OCI-LY7 (cell line): Measurements from ENCODE around the gene NUDT8. TPM values are rescaled to one million over a fixed set of nuclear protein-coding genes. Genes with fewer than 3 reads are reported as not detected.
A peak's percentile ranks its signal among the peaks of the same experiment; 100 is the strongest.
"Not testable (repeated sequence)": the region's sequence is repeated elsewhere in the genome, so short reads cannot be mapped to it uniquely, and the experiment has no call there.

Experiments used
- BruUV-seq: library from RNA; stranded (reverse); fragments of 400-500 nt; replicated peaks from 2 replicates; lab custom pipeline; 2021; lab: Mats Ljungman, UMichigan
- CTCF ChIA-PET: fragments of 300-600 bp; sonication (Branson Sonifier 250); formaldehyde crosslinking; loops from one replicate; lab custom pipeline; 2022; ENCODE audit warnings: antibody characterized with exemption; ENCODE audit not compliant: unreplicated experiment; lab: Charles Lee
- POLR2A ChIA-PET: fragments of 300-600 bp; sonication (Branson Sonifier 250); formaldehyde crosslinking; loops from one replicate; lab custom pipeline; 2022; ENCODE audit warnings: antibody characterized with exemption; lab: Charles Lee
- DNase-seq: peaks from one replicate; pipeline ENCODE4 v3.0.0-alpha.2; 2015; ENCODE audit warnings: low spot score
- H2AFZ ChIP-seq: fragments of 200-600 bp; sonication (generic), shearing (Covaris generic); 2 replicates; pipeline ENCODE4 v1.6.1; 2014; ENCODE audit warnings: mild to moderate bottlenecking, antibody characterized with exemption, low read length, moderate library complexity
- H3K27ac ChIP-seq: fragments of 200-600 bp; sonication (generic); 2 replicates; pipeline ENCODE4 v1.5.1; 2014; ENCODE audit warnings: mixed run types, low read depth, mild to moderate bottlenecking, moderate library complexity, low read length, inconsistent platforms; ENCODE audit not compliant: poor library complexity, severe bottlenecking
- H3K36me3 ChIP-seq: fragments of 200-600 bp; sonication (generic); 2 replicates; pipeline ENCODE4 v1.6.1; 2014; ENCODE audit warnings: mild to moderate bottlenecking, antibody characterized with exemption, low read length, moderate library complexity, mixed read lengths; ENCODE audit not compliant: insufficient read depth
- H3K4me1 ChIP-seq: fragments of 200-600 bp; sonication (generic); 2 replicates; pipeline ENCODE4 v1.5.1; 2014; ENCODE audit warnings: mild to moderate bottlenecking, low read length; ENCODE audit not compliant: insufficient read depth, poor library complexity, severe bottlenecking
- H3K4me2 ChIP-seq: fragments of 200-600 bp; sonication (generic); 2 replicates; pipeline ENCODE4 v1.6.1; 2014; ENCODE audit warnings: mild to moderate bottlenecking, low read length
- H3K4me3 ChIP-seq: fragments of 200-600 bp; sonication (generic); 2 replicates; pipeline ENCODE4 v1.5.1; 2014; ENCODE audit warnings: mild to moderate bottlenecking, low read depth, low read length; ENCODE audit not compliant: poor library complexity, severe bottlenecking
- H3K79me2 ChIP-seq: fragments of 200-600 bp; sonication (generic); 2 replicates; pipeline ENCODE4 v1.6.1; 2016; ENCODE audit warnings: low read depth, mild to moderate bottlenecking, low read length, moderate library complexity, mixed read lengths; ENCODE audit not compliant: insufficient read depth
- H3K9me2 ChIP-seq: fragments of 200-600 bp; sonication (generic); 2 replicates; pipeline ENCODE4 v1.6.1; 2016; ENCODE audit warnings: mild to moderate bottlenecking, low read length, mixed read lengths; ENCODE audit not compliant: insufficient read depth
- H3K9me3 ChIP-seq: fragments of 200-600 bp; sonication (generic); 2 replicates; pipeline ENCODE4 v1.6.1; 2014; ENCODE audit warnings: mild to moderate bottlenecking, mixed run types, low read length, mixed read lengths
- H4K20me1 ChIP-seq: fragments of 200-600 bp; sonication (generic); 2 replicates; pipeline ENCODE4 v1.6.1; 2014; ENCODE audit warnings: mild to moderate bottlenecking, antibody characterized with exemption, low read length, moderate library complexity, mixed read lengths; ENCODE audit not compliant: insufficient read depth
- EZH2phosphoT487 ChIP-seq: fragments of 200-600 bp; sonication (generic); IDR thresholded peaks from 2 replicates; pipeline ENCODE4 v1.6.1; 2018; ENCODE audit warnings: low read depth, borderline replicate concordance, mild to moderate bottlenecking, mixed run types, antibody characterized with exemption, low read length, moderate library complexity, mixed read lengths
- intact Hi-C: fragments of 100-400 bp; cut with micrococcal nuclease; formaldehyde crosslinking; loops from one replicate; pipeline ENCODE4 v1.10.0; 2022; ENCODE audit not compliant: unreplicated experiment
- total RNA-seq, 2 experiments: library from RNA; depleted of rRNA in 1 of 2; stranded (reverse); fragments of >200 nt in 1 of 2; shearing (Covaris generic) in 1 of 2; gene quantifications; 2 replicates each; pipeline ENCODE4 v1.2.3, GENCODE V29; 2014 to 2022
- TF ChIP-seq, protein P1 (sequence below): fragments of 200-600 bp; sonication (generic); conservative IDR thresholded peaks from 2 replicates; pipeline ENCODE4 v1.5.1; 2014; ENCODE audit warnings: mild to moderate bottlenecking, antibody characterized with exemption, low read length, moderate library complexity, mixed read lengths

Gene NUDT8
- total RNA-seq, 2 experiments from 2014 or later, result 20.4 to 35.4 TPM

DNA sequence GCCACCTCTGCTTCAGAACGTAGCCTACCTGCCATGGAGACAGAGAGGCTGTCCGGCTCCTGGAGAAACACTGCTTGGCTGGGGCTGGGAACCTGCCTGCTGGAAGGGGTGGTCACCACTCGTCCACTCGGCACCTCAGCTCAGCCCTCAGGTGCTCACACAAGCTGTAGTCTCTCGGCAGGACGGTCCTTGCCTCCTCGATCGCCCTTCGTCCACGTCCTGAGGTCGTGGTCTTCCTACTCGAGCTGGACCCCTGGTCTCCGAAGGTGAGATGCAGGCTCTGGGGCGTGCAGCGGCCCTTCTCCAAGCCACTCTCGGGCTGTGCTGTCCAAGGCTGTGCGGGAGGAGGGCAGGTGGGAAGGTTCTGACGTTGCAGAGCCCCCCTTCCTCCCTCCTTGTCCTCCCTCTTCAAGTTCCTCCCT lies 9.7 kb upstream of the NUDT8 start, which contains the start of gene TBX10:
TBX10 (minus strand) TSS at position 326 of the 422 bp plus-strand sequence; CDS start at position 35, 291 bp downstream.
- H3K36me3 ChIP-seq, result no peaks in the 10 kb centered on the region; the same call in 1 of the 2 replicates
- TF ChIP-seq, protein P1, sequence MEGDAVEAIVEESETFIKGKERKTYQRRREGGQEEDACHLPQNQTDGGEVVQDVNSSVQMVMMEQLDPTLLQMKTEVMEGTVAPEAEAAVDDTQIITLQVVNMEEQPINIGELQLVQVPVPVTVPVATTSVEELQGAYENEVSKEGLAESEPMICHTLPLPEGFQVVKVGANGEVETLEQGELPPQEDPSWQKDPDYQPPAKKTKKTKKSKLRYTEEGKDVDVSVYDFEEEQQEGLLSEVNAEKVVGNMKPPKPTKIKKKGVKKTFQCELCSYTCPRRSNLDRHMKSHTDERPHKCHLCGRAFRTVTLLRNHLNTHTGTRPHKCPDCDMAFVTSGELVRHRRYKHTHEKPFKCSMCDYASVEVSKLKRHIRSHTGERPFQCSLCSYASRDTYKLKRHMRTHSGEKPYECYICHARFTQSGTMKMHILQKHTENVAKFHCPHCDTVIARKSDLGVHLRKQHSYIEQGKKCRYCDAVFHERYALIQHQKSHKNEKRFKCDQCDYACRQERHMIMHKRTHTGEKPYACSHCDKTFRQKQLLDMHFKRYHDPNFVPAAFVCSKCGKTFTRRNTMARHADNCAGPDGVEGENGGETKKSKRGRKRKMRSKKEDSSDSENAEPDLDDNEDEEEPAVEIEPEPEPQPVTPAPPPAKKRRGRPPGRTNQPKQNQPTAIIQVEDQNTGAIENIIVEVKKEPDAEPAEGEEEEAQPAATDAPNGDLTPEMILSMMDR, result no peak
- TF ChIP-seq EZH2phosphoT487, result no peak
- H4K20me1 ChIP-seq, result no peaks in the 10 kb centered on the region; the same call in 1 of the 2 replicates
- DNase-seq, result no peak
- peaks cover 13% of the 10 kb centered on the region for H3K4me1 ChIP-seq
- intact Hi-C loops, result no loop called here
- no TSS peak for BruUV-seq
- no peaks in the 10 kb centered on the region for H3K9me2 ChIP-seq
- ChIA-PET CTCF (interaction anchor here (1.3 kb wide), 1 partner anchor 9 kb away, joined by 5 read pairs; the partner anchor contains the start of gene NUDT8), POLR2A (no interaction called here)
- H3K9me3 ChIP-seq, result no peaks in the 10 kb centered on the region
- H3K4me3 ChIP-seq, result no peak within 1 kb of the TSS
- H3K4me2 ChIP-seq, result no peak within 1 kb of the TSS
- no peak within 1 kb of the TSS for H3K27ac ChIP-seq
- no peak within 1 kb of the TSS for H2AFZ ChIP-seq
- H3K79me2 ChIP-seq, result no peaks in the 10 kb centered on the region

DNA sequence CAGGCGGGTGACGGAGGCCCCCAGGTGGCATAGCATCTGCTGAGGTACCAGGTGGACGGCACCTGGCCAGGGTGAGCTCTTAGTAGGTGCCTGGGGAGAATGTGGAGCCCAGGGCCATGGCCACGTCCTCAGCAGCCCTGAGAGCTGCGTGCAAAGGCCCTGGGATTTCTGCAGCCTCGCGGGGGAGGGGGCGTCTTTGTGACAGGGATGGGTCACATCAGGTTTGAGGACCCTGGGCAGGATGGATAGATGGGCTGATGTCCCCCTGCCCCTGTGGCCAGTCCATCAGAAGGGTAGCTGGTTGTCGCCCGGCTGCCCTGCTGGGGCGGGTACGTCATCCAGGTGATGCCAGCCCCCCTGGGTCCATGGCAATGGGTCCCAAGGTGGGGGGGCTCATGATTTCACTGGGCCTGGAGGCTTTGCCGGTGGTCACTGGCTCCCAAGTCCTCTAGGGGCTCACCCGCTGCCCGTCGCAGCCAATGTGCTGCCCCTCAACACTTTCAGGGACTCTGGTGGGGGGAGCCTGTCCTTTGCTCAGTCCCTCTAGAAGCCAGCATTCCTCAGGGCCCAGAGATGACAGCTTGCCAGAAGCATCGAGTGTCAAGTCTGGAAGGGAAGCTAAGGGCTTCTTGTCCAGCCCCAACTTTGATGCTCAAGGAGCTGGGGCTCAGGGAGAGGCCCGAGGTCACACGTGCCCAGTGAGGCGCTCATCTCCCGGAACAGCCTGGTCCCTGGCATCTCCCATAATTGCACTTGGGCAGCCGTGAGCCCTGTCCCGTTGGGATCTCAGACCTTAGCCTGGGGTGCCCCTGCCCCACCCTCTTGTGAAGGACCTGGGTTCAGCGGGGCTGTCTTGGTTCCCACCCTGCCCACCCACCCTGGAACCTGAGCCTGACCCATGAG lies 9.0 kb upstream of the NUDT8 start:
- H3K79me2 ChIP-seq, result no peaks in the 10 kb centered on the region
- ChIA-PET CTCF (interaction anchor here (1.3 kb wide), 1 partner anchor 8 kb away, joined by 5 read pairs; the partner anchor contains the start of gene NUDT8), POLR2A (no interaction called here)
- no peak overlapping the region for H3K4me3 ChIP-seq
- TF ChIP-seq, protein P1, result no peak
- no peak for TF ChIP-seq EZH2phosphoT487
- H3K4me1 ChIP-seq, result peaks cover 9% of the 10 kb centered on the region
- intact Hi-C loops, result no loop called here
- H2AFZ ChIP-seq, result no peak overlapping the region
- no peaks in the 10 kb centered on the region; the same call in 1 of the 2 replicates for H3K36me3 ChIP-seq
- H3K4me2 ChIP-seq, result no peak overlapping the region
- no TSS peak for BruUV-seq
- no peaks in the 10 kb centered on the region; the same call in 1 of the 2 replicates for H4K20me1 ChIP-seq
- no peak overlapping the region for H3K27ac ChIP-seq
- H3K9me2 ChIP-seq, result no peaks in the 10 kb centered on the region
- no peak for DNase-seq
- no peaks in the 10 kb centered on the region for H3K9me3 ChIP-seq

DNA sequence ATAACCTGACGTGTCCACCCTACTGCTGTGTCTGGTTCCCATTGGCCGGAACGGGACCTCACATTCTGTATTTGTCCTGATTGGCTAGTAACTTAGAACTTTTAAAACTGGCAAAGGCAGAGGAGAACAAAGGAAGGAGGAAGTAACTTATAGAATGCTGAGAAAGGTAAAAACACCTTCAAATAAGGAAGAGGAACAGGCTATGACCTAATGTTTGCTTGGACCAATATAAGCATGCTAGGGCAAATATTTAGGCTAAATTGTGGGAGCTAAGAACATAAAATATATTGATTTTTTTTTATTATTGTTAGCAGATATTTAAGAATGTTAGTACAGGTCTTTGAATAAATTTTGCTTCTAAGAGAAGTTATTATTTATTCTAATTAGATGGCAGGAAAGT lies 7.7 kb upstream of the NUDT8 start:
- BruUV-seq, result TSS peak; percentile 62
- CTCF ChIA-PET, H3K4me3 ChIP-seq, POLR2A ChIA-PET, H3K9me3 ChIP-seq, H4K20me1 ChIP-seq, H3K4me1 ChIP-seq, H2AFZ ChIP-seq, H3K4me2 ChIP-seq, H3K9me2 ChIP-seq, DNase-seq, H3K36me3 ChIP-seq, H3K27ac ChIP-seq, H3K79me2 ChIP-seq, intact Hi-C loops: not testable (repeated sequence)
